ENCODE data around the gene ACTL8. TPM values are rescaled to one million over a fixed set of nuclear protein-coding genes. Genes with fewer than 3 reads are reported as not detected.

ACTL8 gene
- polyA plus RNA-seq, 2 of the 4 experiments (the other 2 are of a cell fraction): 0.30 to 1.3 TPM

DNA sequence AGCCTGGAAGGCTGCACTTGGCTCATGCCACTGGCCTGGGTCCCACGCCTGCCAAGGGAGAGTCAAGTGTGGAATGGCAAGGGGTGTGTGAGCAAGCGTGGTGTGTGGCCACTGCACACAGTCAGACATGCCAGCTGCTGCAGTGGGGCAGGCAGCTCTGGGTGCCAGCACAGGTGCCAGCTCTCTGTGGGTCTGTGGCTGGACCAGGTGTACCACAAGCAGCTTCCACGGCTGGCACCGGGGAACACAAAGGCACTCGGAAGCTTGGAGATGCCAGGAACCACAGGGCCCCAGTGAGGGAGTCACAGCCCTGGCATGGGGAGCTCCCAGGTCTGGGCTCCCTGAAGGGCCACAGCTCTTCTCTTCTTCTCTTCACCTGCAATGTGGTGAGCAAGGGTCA is 34.8 kb downstream of the ACTL8 start:
- ChIA-PET POLR2A (no interaction called here), CTCF (no interaction called here)
- DNase-seq (ENCODE audit: low read depth in 1 of 2, low spot score in 1 of 2): no peak
- no peak overlapping the region for H3K4me2 ChIP-seq
- no peaks in the 10 kb centered on the region for H3K9me3 ChIP-seq
- 70% methylated on average over 2 of the region's 5 CpGs for WGBS (ENCODE audit: missing lambda C conversion rate)
- H3K4me1 ChIP-seq: no peaks in the 10 kb centered on the region
- no peak for ATAC-seq
- H3K4me3 ChIP-seq: no peak overlapping the region
- FAIRE-seq: no peak
- TF ChIP-seq CEBPB (IDR thresholded peaks at IDR 0.05) (no peak), NR3C1 (IDR thresholded peaks at IDR 0.05) (no peak), FOXS1 (CRISPR knock-in tag; IDR thresholded peaks at IDR 0.05) (no peak), MAFK (IDR thresholded peaks at IDR 0.05; ENCODE audit: partially characterized antibody) (no peak), SMC3 (IDR thresholded peaks at IDR 0.05) (no peak), PHF8 (IDR thresholded peaks at IDR 0.05; ENCODE audit: borderline replicate concordance, low read depth) (no peak), MYC (IDR thresholded peaks at IDR 0.05; ENCODE audit: borderline replicate concordance, low read length) (no peak), POLR2A (IDR thresholded peaks at IDR 0.05; ENCODE audit: low read length) (no peak), HDAC2 (IDR thresholded peaks at IDR 0.05) (no peak), CBX2 (IDR thresholded peaks at IDR 0.05; ENCODE audit: borderline replicate concordance, low read depth) (no peak), RCOR1 (IDR thresholded peaks at IDR 0.05; ENCODE audit: low read depth, low read length) (no peak), RFX5 (IDR thresholded peaks at IDR 0.05) (no peak), FOSB (CRISPR knock-in tag; IDR thresholded peaks at IDR 0.05) (no peak), NFE2L2 (conservative IDR thresholded peaks at IDR 0.05; ENCODE audit: low read length) (no peak), EP300 (IDR thresholded peaks at IDR 0.05) (no peak)
- TF ChIP-seq, protein P1, sequence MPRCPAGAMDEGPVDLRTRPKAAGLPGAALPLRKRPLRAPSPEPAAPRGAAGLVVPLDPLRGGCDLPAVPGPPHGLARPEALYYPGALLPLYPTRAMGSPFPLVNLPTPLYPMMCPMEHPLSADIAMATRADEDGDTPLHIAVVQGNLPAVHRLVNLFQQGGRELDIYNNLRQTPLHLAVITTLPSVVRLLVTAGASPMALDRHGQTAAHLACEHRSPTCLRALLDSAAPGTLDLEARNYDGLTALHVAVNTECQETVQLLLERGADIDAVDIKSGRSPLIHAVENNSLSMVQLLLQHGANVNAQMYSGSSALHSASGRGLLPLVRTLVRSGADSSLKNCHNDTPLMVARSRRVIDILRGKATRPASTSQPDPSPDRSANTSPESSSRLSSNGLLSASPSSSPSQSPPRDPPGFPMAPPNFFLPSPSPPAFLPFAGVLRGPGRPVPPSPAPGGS (IDR thresholded peaks at IDR 0.05): no peak
- TF ChIP-seq, protein P2, sequence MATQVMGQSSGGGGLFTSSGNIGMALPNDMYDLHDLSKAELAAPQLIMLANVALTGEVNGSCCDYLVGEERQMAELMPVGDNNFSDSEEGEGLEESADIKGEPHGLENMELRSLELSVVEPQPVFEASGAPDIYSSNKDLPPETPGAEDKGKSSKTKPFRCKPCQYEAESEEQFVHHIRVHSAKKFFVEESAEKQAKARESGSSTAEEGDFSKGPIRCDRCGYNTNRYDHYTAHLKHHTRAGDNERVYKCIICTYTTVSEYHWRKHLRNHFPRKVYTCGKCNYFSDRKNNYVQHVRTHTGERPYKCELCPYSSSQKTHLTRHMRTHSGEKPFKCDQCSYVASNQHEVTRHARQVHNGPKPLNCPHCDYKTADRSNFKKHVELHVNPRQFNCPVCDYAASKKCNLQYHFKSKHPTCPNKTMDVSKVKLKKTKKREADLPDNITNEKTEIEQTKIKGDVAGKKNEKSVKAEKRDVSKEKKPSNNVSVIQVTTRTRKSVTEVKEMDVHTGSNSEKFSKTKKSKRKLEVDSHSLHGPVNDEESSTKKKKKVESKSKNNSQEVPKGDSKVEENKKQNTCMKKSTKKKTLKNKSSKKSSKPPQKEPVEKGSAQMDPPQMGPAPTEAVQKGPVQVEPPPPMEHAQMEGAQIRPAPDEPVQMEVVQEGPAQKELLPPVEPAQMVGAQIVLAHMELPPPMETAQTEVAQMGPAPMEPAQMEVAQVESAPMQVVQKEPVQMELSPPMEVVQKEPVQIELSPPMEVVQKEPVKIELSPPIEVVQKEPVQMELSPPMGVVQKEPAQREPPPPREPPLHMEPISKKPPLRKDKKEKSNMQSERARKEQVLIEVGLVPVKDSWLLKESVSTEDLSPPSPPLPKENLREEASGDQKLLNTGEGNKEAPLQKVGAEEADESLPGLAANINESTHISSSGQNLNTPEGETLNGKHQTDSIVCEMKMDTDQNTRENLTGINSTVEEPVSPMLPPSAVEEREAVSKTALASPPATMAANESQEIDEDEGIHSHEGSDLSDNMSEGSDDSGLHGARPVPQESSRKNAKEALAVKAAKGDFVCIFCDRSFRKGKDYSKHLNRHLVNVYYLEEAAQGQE (IDR thresholded peaks at IDR 0.05): no peak
- TF ChIP-seq, protein P3, sequence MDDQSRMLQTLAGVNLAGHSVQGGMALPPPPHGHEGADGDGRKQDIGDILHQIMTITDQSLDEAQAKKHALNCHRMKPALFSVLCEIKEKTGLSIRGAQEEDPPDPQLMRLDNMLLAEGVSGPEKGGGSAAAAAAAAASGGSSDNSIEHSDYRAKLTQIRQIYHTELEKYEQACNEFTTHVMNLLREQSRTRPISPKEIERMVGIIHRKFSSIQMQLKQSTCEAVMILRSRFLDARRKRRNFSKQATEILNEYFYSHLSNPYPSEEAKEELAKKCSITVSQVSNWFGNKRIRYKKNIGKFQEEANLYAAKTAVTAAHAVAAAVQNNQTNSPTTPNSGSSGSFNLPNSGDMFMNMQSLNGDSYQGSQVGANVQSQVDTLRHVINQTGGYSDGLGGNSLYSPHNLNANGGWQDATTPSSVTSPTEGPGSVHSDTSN (IDR thresholded peaks at IDR 0.05): no peak
- H3K27ac ChIP-seq: no peak overlapping the region

DNA sequence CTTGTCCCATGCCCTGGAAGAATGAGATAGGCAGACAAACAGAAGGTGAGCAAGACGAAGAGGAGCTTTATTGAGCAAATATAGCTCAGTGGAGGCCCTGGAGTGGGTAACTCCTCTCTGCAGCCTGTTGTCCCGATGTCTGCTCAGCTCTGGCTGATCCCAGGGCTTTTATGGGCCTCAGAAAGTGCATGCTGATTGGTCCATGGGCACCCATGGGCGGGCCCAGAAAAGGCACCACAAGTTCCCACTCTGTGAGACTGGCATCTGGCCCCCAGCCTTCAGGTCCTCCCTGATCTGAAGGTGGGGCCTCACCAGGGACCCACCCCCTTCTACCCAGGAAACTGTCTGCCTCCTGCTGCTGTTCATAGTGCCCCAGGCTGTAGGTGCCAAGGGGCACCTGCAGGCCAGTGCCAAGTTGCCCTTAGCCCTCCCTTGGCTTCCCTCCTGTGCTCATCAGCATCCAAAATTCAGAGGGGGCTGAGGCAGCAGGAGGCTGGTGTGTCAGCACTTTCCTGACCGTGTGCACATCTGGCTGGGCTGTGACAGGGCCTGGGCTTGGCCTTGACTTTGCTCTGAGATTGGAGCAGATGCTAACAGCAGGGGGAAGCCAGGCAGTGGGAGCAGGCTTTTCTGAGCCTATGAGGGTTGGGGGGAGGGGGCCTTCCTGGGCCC is 35.4 kb downstream of the ACTL8 start:
- Histone ChIP-seq H3K27ac (no peak overlapping the region), H3K4me2 (no peak overlapping the region), H3K9me3 (no peaks in the 10 kb centered on the region), H3K4me1 (no peaks in the 10 kb centered on the region), H3K4me3 (no peak overlapping the region)
- TF ChIP-seq RNF2 (IDR thresholded peaks at IDR 0.05; ENCODE audit: borderline replicate concordance, low read depth) (no peak), SREBF2 (IDR thresholded peaks at IDR 0.05) (no peak), KDM1A (IDR thresholded peaks at IDR 0.05; ENCODE audit: low read depth) (no peak), FOSL2 (IDR thresholded peaks at IDR 0.05) (no peak), FOSL2 (CRISPR knock-in tag; IDR thresholded peaks at IDR 0.05) (no peak), ZNF302 (CRISPR knock-in tag; IDR thresholded peaks at IDR 0.05) (no peak)
- TF ChIP-seq, protein P4, sequence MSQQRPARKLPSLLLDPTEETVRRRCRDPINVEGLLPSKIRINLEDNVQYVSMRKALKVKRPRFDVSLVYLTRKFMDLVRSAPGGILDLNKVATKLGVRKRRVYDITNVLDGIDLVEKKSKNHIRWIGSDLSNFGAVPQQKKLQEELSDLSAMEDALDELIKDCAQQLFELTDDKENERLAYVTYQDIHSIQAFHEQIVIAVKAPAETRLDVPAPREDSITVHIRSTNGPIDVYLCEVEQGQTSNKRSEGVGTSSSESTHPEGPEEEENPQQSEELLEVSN (IDR thresholded peaks at IDR 0.05; ENCODE audit: borderline replicate concordance, low read depth): no peak
- no peak for DNase-seq (ENCODE audit: low read depth in 1 of 2, low spot score in 1 of 2)
- WGBS (ENCODE audit: missing lambda C conversion rate): 46% methylated on average over 3 of the region's 4 CpGs
- ChIA-PET POLR2A (no interaction called here), CTCF (no interaction called here)
- no peak for FAIRE-seq
- ATAC-seq: no peak; a peak in 1 of 6 replicates
